Panc1 (cell line): ENCODE data around the gene ASMT. TPM values are rescaled to one million over a fixed set of nuclear protein-coding genes. Genes with fewer than 3 reads are reported as not detected.

Source experiments
- ATAC-seq: fragments of 200-7000 bp; cut with Tn5 transposase; 2 replicates; pipeline ENCODE4 v1.9.1; 2020; ENCODE audit warnings: mild to moderate bottlenecking, moderate library complexity
- BruUV-seq: library from RNA; stranded (reverse); fragments of 400-500 nt; replicated peaks from 2 replicates; lab custom pipeline; 2021; lab: Mats Ljungman, UMichigan
- CTCF ChIA-PET: fragments of 300-600 bp; sonication (Branson Sonifier 250); formaldehyde crosslinking; loops from one replicate; lab custom pipeline; 2022; ENCODE audit warnings: antibody characterized with exemption; lab: Charles Lee
- POLR2A ChIA-PET: fragments of 300-600 bp; sonication (Branson Sonifier 250); formaldehyde crosslinking; loops from one replicate; lab custom pipeline; 2022; ENCODE audit warnings: antibody characterized with exemption; lab: Charles Lee
- DNase-seq: peaks from one replicate; pipeline ENCODE4 v3.0.0-alpha.2; 2010; ENCODE audit warnings: low read depth, low spot score
- H3K27ac ChIP-seq: 2 replicates; pipeline ENCODE4 v1.5.1; 2011; ENCODE audit warnings: mild to moderate bottlenecking, low read length, inconsistent platforms
- H3K27me3 ChIP-seq: fragments of 200-500 bp; sonication (Bioruptor generic); 2 replicates; pipeline ENCODE4 v1.6.0; 2014; ENCODE audit warnings: low read length, inconsistent platforms; ENCODE audit not compliant: control insufficient read depth, insufficient read depth
- H3K36me3 ChIP-seq: fragments of 200-500 bp; sonication (Bioruptor generic); 2 replicates; pipeline ENCODE4 v1.5.1; 2014; ENCODE audit warnings: inconsistent platforms, mild to moderate bottlenecking, low read length, moderate library complexity; ENCODE audit not compliant: control insufficient read depth, insufficient read depth
- H3K4me1 ChIP-seq: 2 replicates; pipeline ENCODE4 v1.5.1; 2011; ENCODE audit warnings: inconsistent platforms, mild to moderate bottlenecking, low read length, moderate library complexity; ENCODE audit not compliant: control insufficient read depth, insufficient read depth
- H3K4me3 ChIP-seq, 2 experiments: 2 replicates each; pipeline ENCODE4 v1.5.1; 2011 to 2012; ENCODE audit warnings: low read depth in 2 of 2, low read length in 2 of 2, mild to moderate bottlenecking in 2 of 2, inconsistent platforms in 1 of 2, moderate library complexity in 1 of 2
- H3K9me3 ChIP-seq: fragments of 200-500 bp; sonication (Bioruptor generic); 2 replicates; pipeline ENCODE4 v1.5.1; 2014; ENCODE audit warnings: low read depth, mild to moderate bottlenecking, inconsistent platforms, low read length, moderate library complexity; ENCODE audit not compliant: control insufficient read depth, insufficient read depth
- POLR2AphosphoS5 ChIP-seq: IDR thresholded peaks from 2 replicates; pipeline ENCODE4 v1.6.1; 2012; ENCODE audit warnings: mild to moderate bottlenecking, low read depth, low read length, moderate library complexity
- SIN3A ChIP-seq: IDR thresholded peaks from 2 replicates; pipeline ENCODE4 v1.6.1; 2012; ENCODE audit warnings: low read depth, mild to moderate bottlenecking, low read length, moderate library complexity, borderline replicate concordance; ENCODE audit not compliant: insufficient read depth
- TCF7L2 ChIP-seq: IDR thresholded peaks from 2 replicates; pipeline ENCODE4 v1.6.1; 2011; ENCODE audit warnings: mild to moderate bottlenecking, low read depth, low read length, inconsistent platforms
- in situ Hi-C: cut with HindIII; loops from 2 replicates; pipeline ENCODE4 v1.10.0; 2016; ENCODE audit warnings: low sequenced_read_pairs, low pct_unique_long_range_greater_than_20kb
- intact Hi-C: fragments of 100-400 bp; cut with micrococcal nuclease; formaldehyde crosslinking; loops from one replicate; pipeline ENCODE4 v1.10.0; 2022; ENCODE audit not compliant: unreplicated experiment
- total RNA-seq: library from RNA; stranded (reverse); gene quantifications from one replicate; pipeline ENCODE4 v1.2.1, GENCODE V29; 2021; ENCODE audit not compliant: unreplicated experiment
- TF ChIP-seq, protein P1 (sequence below): fragments of 450-650 bp; IDR thresholded peaks from 2 replicates; pipeline ENCODE4 v1.5.1; 2017; ENCODE audit warnings: mild to moderate bottlenecking
- TF ChIP-seq, protein P2 (sequence below), 2 experiments: IDR thresholded peaks; 2 replicates each; pipeline ENCODE4 v1.6.1; 2011 to 2012; ENCODE audit warnings: low read depth in 2 of 2, control low read depth in 1 of 2, low read length in 1 of 2, mild to moderate bottlenecking in 1 of 2, moderate library complexity in 1 of 2; ENCODE audit not compliant: insufficient read depth in 1 of 2

Gene ASMT
- total RNA-seq, 1 experiment from 2014 or later: not detected

DNA sequence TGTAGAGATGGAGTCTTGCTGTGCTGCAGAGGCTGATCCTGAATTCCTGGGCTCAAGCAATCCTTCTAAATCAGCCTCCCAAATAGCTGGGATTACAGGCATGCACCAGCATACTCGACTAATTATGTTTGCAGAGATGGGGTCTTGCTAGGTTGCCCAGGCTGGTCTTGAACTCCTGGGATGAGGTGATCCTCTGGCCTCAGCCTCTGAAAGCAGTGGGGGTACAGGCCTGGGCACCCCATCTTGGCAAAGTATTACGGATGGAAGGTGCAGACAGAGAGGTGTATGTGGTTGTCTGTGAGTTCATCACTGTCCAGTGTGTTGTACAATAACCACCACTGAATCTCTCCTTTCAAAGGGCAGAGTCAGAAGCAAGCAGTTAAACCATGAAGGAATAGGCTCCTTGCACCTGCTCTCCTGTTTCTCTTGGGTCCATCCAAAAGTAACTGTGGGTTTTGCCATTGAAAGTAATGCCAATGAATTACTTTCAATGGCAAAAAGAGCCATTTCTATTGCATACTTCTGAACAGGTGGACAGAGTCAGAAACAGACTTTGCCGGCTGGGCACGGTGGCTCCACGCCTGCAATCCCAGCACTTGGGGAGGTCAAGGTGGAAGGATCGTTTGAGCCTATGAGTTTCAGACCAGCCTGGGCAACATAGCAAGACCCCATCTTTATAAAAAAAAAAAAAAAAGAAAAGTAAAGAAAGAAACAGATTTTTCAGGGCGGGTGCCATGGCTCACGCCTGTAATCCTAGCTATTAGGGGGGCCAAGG, 30.4 kb upstream of the ASMT start:
- Histone ChIP-seq H3K27ac (no peak overlapping the region), H3K4me3 (no peak overlapping the region), H3K9me3 (no peaks in the 10 kb centered on the region), H3K27me3 (no peaks in the 10 kb centered on the region), H3K36me3 (no peaks in the 10 kb centered on the region), H3K4me1 (peaks cover 2% of the 10 kb centered on the region; the same call in 1 of the 2 replicates)
- ATAC-seq (no peak), DNase-seq (no peak)
- TF ChIP-seq, protein P1, sequence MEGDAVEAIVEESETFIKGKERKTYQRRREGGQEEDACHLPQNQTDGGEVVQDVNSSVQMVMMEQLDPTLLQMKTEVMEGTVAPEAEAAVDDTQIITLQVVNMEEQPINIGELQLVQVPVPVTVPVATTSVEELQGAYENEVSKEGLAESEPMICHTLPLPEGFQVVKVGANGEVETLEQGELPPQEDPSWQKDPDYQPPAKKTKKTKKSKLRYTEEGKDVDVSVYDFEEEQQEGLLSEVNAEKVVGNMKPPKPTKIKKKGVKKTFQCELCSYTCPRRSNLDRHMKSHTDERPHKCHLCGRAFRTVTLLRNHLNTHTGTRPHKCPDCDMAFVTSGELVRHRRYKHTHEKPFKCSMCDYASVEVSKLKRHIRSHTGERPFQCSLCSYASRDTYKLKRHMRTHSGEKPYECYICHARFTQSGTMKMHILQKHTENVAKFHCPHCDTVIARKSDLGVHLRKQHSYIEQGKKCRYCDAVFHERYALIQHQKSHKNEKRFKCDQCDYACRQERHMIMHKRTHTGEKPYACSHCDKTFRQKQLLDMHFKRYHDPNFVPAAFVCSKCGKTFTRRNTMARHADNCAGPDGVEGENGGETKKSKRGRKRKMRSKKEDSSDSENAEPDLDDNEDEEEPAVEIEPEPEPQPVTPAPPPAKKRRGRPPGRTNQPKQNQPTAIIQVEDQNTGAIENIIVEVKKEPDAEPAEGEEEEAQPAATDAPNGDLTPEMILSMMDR: no peak
- TF ChIP-seq POLR2AphosphoS5 (no peak), TCF7L2 (no peak), SIN3A (no peak)
- TF ChIP-seq, protein P2, sequence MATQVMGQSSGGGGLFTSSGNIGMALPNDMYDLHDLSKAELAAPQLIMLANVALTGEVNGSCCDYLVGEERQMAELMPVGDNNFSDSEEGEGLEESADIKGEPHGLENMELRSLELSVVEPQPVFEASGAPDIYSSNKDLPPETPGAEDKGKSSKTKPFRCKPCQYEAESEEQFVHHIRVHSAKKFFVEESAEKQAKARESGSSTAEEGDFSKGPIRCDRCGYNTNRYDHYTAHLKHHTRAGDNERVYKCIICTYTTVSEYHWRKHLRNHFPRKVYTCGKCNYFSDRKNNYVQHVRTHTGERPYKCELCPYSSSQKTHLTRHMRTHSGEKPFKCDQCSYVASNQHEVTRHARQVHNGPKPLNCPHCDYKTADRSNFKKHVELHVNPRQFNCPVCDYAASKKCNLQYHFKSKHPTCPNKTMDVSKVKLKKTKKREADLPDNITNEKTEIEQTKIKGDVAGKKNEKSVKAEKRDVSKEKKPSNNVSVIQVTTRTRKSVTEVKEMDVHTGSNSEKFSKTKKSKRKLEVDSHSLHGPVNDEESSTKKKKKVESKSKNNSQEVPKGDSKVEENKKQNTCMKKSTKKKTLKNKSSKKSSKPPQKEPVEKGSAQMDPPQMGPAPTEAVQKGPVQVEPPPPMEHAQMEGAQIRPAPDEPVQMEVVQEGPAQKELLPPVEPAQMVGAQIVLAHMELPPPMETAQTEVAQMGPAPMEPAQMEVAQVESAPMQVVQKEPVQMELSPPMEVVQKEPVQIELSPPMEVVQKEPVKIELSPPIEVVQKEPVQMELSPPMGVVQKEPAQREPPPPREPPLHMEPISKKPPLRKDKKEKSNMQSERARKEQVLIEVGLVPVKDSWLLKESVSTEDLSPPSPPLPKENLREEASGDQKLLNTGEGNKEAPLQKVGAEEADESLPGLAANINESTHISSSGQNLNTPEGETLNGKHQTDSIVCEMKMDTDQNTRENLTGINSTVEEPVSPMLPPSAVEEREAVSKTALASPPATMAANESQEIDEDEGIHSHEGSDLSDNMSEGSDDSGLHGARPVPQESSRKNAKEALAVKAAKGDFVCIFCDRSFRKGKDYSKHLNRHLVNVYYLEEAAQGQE (IDR thresholded peaks at IDR 0.05; ENCODE audit: insufficient read depth in 1 of 2, low read depth in 2 of 2, low read length in 1 of 2): no peak
- no TSS peak for BruUV-seq
- ChIA-PET CTCF (no interaction called here), POLR2A (no interaction called here)
- intact Hi-C loops: loop anchor here (10.0 kb wide), 1 partner anchor 130 kb away; the partner anchor contains the start of gene ASMTL
- in situ Hi-C loops: no loop called here

DNA sequence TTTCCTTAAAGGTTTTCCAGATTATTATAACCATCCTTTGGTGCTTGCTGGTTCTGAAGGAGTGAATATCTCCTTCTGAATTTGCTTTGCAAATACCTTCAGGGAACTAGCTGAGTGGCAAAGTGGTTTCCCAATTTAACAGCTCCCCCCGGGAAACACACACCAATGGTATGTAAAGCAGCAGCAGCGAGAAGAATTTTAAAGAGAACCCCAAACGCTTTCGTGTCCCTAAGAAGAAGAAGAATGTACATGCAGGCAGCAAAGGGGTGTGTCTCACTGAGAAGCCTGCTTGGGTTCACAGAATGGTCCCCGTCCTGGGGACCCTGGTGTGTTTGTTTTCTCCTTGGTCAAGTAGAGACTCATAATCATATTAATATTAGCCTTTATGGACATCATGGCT, 27.7 kb upstream of the ASMT start:
- no peaks in the 10 kb centered on the region for H3K36me3 ChIP-seq
- no TSS peak for BruUV-seq
- in situ Hi-C loops: no loop called here

More for the DNA sequence above, 27.7 kb upstream of the ASMT start:
- POLR2A ChIA-PET: no interaction called here
- TF ChIP-seq, protein P1: no peak
- TF ChIP-seq SIN3A: no peak
- no peak for TF ChIP-seq TCF7L2
- TF ChIP-seq, protein P2 (IDR thresholded peaks at IDR 0.05; ENCODE audit: insufficient read depth in 1 of 2, low read depth in 2 of 2, low read length in 1 of 2): no peak
- TF ChIP-seq POLR2AphosphoS5: no peak
- CTCF ChIA-PET: no interaction called here
- ATAC-seq (no peak), DNase-seq (no peak)
- H3K27me3 ChIP-seq: no peaks in the 10 kb centered on the region
- no peak overlapping the region for H3K27ac ChIP-seq
- H3K4me3 ChIP-seq: no peak overlapping the region
- no peaks in the 10 kb centered on the region for H3K9me3 ChIP-seq
- intact Hi-C loops: loop anchor here (10.0 kb wide), 1 partner anchor 132 kb away; the partner anchor contains the start of gene ASMTL
- H3K4me1 ChIP-seq: peaks cover 2% of the 10 kb centered on the region; the same call in 1 of the 2 replicates
